Osteoblast (primary cell): Measurements from ENCODE around the gene SPAM1. TPM values are rescaled to one million over a fixed set of nuclear protein-coding genes. Genes with fewer than 3 reads are reported as not detected.

Experiments
- DNase-seq: peaks from one replicate; pipeline ENCODE4 v3.0.0; 2011; ENCODE audit warnings: low spot score, mixed read lengths; ENCODE audit not compliant: insufficient read length; ENCODE audit errors: missing footprints
- H2AFZ ChIP-seq: 2 replicates; pipeline ENCODE4 v1.6.0; 2011; ENCODE audit warnings: mild to moderate bottlenecking, low read length
- H3K27ac ChIP-seq: 2 replicates; pipeline ENCODE4 v1.5.1; 2011; ENCODE audit warnings: mild to moderate bottlenecking, low read depth, low read length, moderate library complexity
- H3K27me3 ChIP-seq: 2 replicates; pipeline ENCODE4 v1.6.0; 2012; ENCODE audit warnings: mild to moderate bottlenecking, control low read depth, inconsistent platforms, low read length, moderate library complexity; ENCODE audit not compliant: insufficient read depth
- H3K36me3 ChIP-seq: 2 replicates; pipeline ENCODE4 v1.5.1; 2011; ENCODE audit warnings: mild to moderate bottlenecking, low read length, control low read depth, moderate library complexity; ENCODE audit not compliant: insufficient read depth
- H3K4me1 ChIP-seq: 2 replicates; pipeline ENCODE4 v1.5.1; 2011; ENCODE audit warnings: mild to moderate bottlenecking, low read length, control low read depth, moderate library complexity; ENCODE audit not compliant: insufficient read depth
- H3K4me2 ChIP-seq: 2 replicates; pipeline ENCODE4 v1.6.0; 2011; ENCODE audit warnings: mild to moderate bottlenecking, low read length; ENCODE audit not compliant: insufficient read depth
- H3K4me3 ChIP-seq: fragments of 200-600 bp; sonication (generic); 3 replicates; pipeline ENCODE4 v1.5.1; 2012; ENCODE audit warnings: mild to moderate bottlenecking, low read length, inconsistent platforms; ENCODE audit not compliant: insufficient read depth
- H3K79me2 ChIP-seq: 2 replicates; pipeline ENCODE4 v1.6.0; 2012; ENCODE audit warnings: mild to moderate bottlenecking, low read length, control low read depth, inconsistent platforms; ENCODE audit not compliant: insufficient read depth
- H3K9me3 ChIP-seq: 2 replicates; pipeline ENCODE4 v1.5.1; 2011; ENCODE audit warnings: low read depth, low read length, control low read depth
- H4K20me1 ChIP-seq: 2 replicates; pipeline ENCODE4 v1.6.0; 2012; ENCODE audit warnings: mild to moderate bottlenecking, low read length, control low read depth; ENCODE audit not compliant: insufficient read depth
- total RNA-seq: library from RNA; depleted of rRNA; stranded (reverse); fragments of >200 nt; gene quantifications from 2 replicates; pipeline ENCODE4 v1.2.3, GENCODE V29; 2012
- TF ChIP-seq, protein P1 (sequence below): IDR thresholded peaks from 2 replicates; pipeline ENCODE4 v1.5.1; 2011; ENCODE audit warnings: mild to moderate bottlenecking, low read depth, low read length, moderate library complexity; ENCODE audit errors: extremely low read depth

Gene SPAM1
- total RNA-seq, 1 donor = not detected

DNA sequence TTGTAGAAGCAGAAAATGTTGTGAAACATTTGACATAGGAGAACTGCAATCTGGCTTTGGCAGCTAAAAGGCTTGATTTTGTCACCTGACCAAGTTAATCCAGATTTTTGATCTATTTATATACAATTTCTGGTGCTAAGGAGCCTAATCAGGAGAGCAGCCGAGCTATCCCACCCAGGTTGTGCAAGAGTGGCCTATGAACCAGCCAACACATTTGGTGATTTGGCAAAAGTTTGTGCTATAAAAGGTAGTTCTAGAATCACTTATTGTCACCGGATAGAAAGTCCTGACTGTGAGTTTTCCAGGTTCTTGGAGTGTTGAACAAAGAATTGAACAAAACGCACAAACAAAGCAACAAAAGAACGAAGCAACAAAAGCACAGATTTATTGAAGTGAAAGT, 1.4 kb upstream of the SPAM1 start:
- H3K27ac ChIP-seq = no peak overlapping the region
- H4K20me1 ChIP-seq = no peaks in the 10 kb centered on the region
- no peak for DNase-seq
- TF ChIP-seq, protein P1, sequence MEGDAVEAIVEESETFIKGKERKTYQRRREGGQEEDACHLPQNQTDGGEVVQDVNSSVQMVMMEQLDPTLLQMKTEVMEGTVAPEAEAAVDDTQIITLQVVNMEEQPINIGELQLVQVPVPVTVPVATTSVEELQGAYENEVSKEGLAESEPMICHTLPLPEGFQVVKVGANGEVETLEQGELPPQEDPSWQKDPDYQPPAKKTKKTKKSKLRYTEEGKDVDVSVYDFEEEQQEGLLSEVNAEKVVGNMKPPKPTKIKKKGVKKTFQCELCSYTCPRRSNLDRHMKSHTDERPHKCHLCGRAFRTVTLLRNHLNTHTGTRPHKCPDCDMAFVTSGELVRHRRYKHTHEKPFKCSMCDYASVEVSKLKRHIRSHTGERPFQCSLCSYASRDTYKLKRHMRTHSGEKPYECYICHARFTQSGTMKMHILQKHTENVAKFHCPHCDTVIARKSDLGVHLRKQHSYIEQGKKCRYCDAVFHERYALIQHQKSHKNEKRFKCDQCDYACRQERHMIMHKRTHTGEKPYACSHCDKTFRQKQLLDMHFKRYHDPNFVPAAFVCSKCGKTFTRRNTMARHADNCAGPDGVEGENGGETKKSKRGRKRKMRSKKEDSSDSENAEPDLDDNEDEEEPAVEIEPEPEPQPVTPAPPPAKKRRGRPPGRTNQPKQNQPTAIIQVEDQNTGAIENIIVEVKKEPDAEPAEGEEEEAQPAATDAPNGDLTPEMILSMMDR = no peak
- H3K9me3 ChIP-seq = no peaks in the 10 kb centered on the region
- no peaks in the 10 kb centered on the region for H3K4me1 ChIP-seq
- no peak overlapping the region for H3K4me3 ChIP-seq
- H3K27me3 ChIP-seq = no peaks in the 10 kb centered on the region
- H3K79me2 ChIP-seq = no peaks in the 10 kb centered on the region
- no peak overlapping the region for H2AFZ ChIP-seq
- no peak overlapping the region for H3K4me2 ChIP-seq
- H3K36me3 ChIP-seq = no peaks in the 10 kb centered on the region

DNA sequence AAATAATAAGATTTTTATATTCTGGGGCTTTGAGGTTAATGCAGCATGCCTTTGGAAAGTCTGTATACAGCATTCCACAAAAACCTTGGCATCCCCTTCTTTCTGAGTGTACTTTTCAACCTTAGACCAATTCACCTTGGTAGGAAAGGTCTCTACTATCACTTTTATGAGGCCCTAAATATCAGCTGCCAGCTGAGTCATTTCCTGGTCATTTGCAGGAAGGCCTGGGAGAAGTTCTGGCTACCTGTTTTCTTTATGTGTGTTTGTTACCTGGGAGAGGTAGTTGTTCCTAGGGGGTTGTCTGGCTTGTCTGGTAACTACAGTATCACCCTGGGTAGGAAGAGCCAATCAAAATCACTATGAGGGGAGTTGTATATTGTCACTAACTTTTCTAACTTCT, 4.1 kb downstream of the SPAM1 start:
- H3K27ac ChIP-seq = no peak overlapping the region
- H3K4me2 ChIP-seq = no peak overlapping the region
- H3K36me3 ChIP-seq = no peaks in the 10 kb centered on the region
- H3K27me3 ChIP-seq = no peaks in the 10 kb centered on the region
- H3K79me2 ChIP-seq = no peaks in the 10 kb centered on the region
- H3K4me1 ChIP-seq = no peaks in the 10 kb centered on the region
- TF ChIP-seq, protein P1 = no peak
- no peak overlapping the region for H2AFZ ChIP-seq
- no peak overlapping the region for H3K4me3 ChIP-seq
- no peaks in the 10 kb centered on the region for H4K20me1 ChIP-seq
- peaks cover 2% of the 10 kb centered on the region for H3K9me3 ChIP-seq
- DNase-seq = no peak

DNA sequence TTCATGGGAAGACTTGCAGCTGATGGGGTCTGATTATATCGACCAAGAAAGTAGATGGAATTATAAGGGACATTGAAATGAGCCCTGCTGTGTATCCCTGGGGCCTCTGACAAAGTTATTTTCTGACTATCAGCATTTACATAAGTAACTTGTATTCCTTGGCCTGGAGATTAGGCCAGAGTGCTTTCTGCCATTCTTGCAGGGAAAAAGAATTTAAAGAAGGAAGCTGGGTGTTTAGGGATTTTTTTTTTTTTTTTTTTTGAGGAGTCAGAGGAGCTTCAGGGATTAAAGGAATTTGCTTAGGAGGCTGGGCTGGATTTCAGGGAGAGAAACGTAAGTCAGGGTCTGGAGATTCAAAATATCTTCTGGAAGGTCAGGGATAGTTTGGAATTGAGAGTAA, 4.6 kb downstream of the SPAM1 start:
- Histone ChIP-seq H3K4me2 (no peak overlapping the region), H3K79me2 (no peaks in the 10 kb centered on the region), H3K36me3 (no peaks in the 10 kb centered on the region), H2AFZ (no peak overlapping the region), H3K4me3 (no peak overlapping the region), H3K4me1 (no peaks in the 10 kb centered on the region), H3K9me3 (peaks cover 2% of the 10 kb centered on the region), H3K27ac (no peak overlapping the region), H4K20me1 (no peaks in the 10 kb centered on the region), H3K27me3 (no peaks in the 10 kb centered on the region)
- DNase-seq = no peak
- TF ChIP-seq, protein P1 = no peak

DNA sequence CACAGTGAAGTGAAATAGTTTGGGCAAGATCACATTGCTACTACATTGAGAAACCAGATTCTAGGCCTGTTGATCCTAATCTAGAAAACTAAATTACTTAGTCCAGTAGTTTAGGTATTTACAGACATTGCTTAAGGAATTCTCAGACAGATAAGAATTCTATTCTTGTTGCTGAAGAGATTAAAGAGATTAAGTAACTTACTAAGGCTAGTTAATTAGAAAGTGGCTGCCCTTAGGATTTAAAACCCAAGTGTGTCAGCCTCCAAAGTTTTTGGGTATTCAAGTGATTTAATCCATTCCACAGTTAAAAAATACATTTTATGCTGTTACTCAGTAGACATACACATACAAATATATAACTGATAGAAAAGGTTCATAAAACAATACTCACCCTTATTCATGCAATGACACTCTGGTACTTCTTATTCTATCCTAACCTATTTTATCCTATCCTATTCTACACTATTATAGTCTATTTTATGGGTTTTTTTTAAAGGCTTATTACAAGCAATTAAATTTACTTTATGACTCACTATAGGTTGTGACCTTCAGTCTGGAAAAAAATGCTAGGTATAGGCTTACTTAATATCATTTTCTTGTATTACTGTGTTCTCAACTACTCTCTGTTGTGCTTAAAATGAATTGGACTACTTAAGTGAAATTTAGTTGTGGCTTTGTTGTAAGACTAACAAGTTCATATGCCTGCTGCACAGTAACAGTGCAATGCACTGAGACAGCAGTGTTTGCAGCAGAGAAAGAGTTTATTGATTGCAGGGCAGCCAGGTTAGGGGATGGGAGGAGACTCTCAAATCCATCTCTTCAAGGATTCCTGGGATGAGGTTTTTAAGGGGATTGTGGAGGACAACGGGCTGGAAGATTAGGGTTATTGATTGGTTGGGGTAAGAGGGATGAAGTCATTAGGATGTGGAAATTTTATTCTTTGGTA, 10.7 kb downstream of the SPAM1 start:
- H3K27me3 ChIP-seq = no peaks in the 10 kb centered on the region
- H3K4me2 ChIP-seq = no peak overlapping the region
- H3K9me3 ChIP-seq = no peaks in the 10 kb centered on the region
- no peak overlapping the region for H3K27ac ChIP-seq
- H3K36me3 ChIP-seq = no peaks in the 10 kb centered on the region
- H3K79me2 ChIP-seq = no peaks in the 10 kb centered on the region
- no peak overlapping the region for H3K4me3 ChIP-seq
- DNase-seq = no peak
- no peaks in the 10 kb centered on the region for H4K20me1 ChIP-seq
- H2AFZ ChIP-seq = no peak overlapping the region
- H3K4me1 ChIP-seq = no peaks in the 10 kb centered on the region
- TF ChIP-seq, protein P1 = no peak
